ENCODE data around the gene YES1. TPM values are rescaled to one million over a fixed set of nuclear protein-coding genes. Genes with fewer than 3 reads are reported as not detected.

Gene YES1
- total RNA-seq, 1 donor from 2014 or later = 209 TPM

DNA sequence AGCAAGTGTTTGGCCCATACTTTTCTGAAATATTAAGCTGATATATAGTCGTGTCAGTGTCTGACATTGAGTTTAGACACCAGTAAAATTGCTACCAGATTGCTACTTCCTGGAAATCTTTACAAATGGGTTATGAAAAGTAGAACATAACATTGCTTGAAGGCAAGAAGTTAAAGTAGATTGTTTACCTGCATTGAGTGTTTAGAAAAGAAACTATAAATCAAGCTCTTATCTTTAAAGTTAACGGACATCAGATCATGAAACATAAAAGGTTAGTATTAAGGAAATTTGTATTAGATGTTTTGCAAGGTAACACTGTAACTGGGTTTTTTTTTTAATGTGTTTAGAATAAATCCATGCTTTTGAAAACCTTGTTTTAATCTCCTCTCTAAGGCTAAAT is 4.8 kb upstream of the YES1 start:
- Histone ChIP-seq H3K4me3 (no peak overlapping the region), H3K36me3 (no peaks in the 10 kb centered on the region), H3K9ac (no peak overlapping the region), H2AFZ (replicated peaks) (no peak overlapping the region), H3K9me3 (ENCODE audit: low read depth) (no peaks in the 10 kb centered on the region), H3K4me1 (peaks cover 10% of the 10 kb centered on the region), H3K79me2 (ENCODE audit: low read depth) (peaks cover 8% of the 10 kb centered on the region), H3K27ac (no peak overlapping the region), H3F3A (ENCODE audit: low read depth) (peaks cover 20% of the 10 kb centered on the region), H4K20me1 (ENCODE audit: low read depth) (no peaks in the 10 kb centered on the region), H3K27me3 (no peaks in the 10 kb centered on the region), H3K4me2 (no peak overlapping the region)
- Mint-ChIP-seq H3K27me3 (ENCODE audit: insufficient read depth, low read depth) (no peaks in the 10 kb centered on the region), H3K4me1 (peaks cover 11% of the 10 kb centered on the region), H3K36me3 (peaks cover 6% of the 10 kb centered on the region), H3K9me3 (no peaks in the 10 kb centered on the region), H3K4me3 (no peak overlapping the region), H3K27ac (no peak overlapping the region)
- no peak for TF ChIP-seq EZH2phosphoT487 (IDR thresholded peaks at IDR 0.05)
- TF ChIP-seq EZH2 (IDR thresholded peaks at IDR 0.05) = no peak
- no peak for TF ChIP-seq CTCF (IDR thresholded peaks at IDR 0.05)
- no peak for DNase-seq (ENCODE audit: low spot score)

DNA sequence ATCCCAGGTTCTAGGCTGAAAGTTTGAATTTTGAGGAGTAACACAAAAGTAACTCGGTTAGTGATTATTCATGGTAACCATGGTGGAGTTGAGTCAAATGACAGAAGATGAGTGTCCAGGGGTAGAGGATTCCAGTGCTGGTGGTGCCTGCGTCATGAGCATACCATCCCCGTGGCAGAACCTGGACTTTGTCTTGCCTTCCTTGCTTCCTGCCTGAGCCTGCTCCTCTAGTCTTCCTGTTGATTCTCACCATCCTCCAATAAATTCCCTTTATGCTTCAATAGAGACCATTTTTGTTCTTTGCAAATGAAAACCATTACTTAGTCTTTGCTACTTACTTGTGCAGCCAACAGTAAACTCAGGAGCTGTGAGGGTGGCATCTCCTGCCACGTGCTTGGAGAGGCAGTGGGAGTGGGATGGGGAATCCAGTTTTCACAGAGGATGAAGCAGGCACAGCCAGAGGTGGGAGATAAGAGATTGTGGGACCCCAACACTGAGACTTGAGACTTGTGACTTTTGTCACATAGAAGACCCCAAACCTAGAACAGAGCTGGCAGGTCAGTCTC is 4.1 kb upstream of the YES1 start:
- H3K27me3 ChIP-seq = no peaks in the 10 kb centered on the region
- TF ChIP-seq EZH2 (IDR thresholded peaks at IDR 0.05) (no peak), EZH2phosphoT487 (IDR thresholded peaks at IDR 0.05) (no peak), CTCF (IDR thresholded peaks at IDR 0.05) (no peak)
- no peaks in the 10 kb centered on the region for H4K20me1 ChIP-seq (ENCODE audit: low read depth)
- no peak overlapping the region for H3K27ac ChIP-seq
- H3K4me3 ChIP-seq = no peak overlapping the region
- no peak for DNase-seq (ENCODE audit: low spot score)
- H3K4me2 ChIP-seq = no peak overlapping the region
- no peak overlapping the region for H3K9ac ChIP-seq
- peaks cover 27% of the 10 kb centered on the region for H3F3A ChIP-seq (ENCODE audit: low read depth)
- Mint-ChIP-seq H3K4me3 (no peak overlapping the region), H3K36me3 (peaks cover 6% of the 10 kb centered on the region), H3K9me3 (no peaks in the 10 kb centered on the region), H3K27me3 (ENCODE audit: insufficient read depth, low read depth) (peaks cover 2% of the 10 kb centered on the region), H3K27ac (no peak overlapping the region), H3K4me1 (peaks cover 11% of the 10 kb centered on the region)
- no peaks in the 10 kb centered on the region for H3K36me3 ChIP-seq
- H3K4me1 ChIP-seq = peaks cover 10% of the 10 kb centered on the region
- H3K9me3 ChIP-seq (ENCODE audit: low read depth) = no peaks in the 10 kb centered on the region
- no peak overlapping the region for H2AFZ ChIP-seq (replicated peaks)
- peaks cover 15% of the 10 kb centered on the region for H3K79me2 ChIP-seq (ENCODE audit: low read depth)

- DNase-seq (ENCODE audit: low spot score) = no peak
- Histone ChIP-seq H3K9me3 (ENCODE audit: low read depth) (no peaks in the 10 kb centered on the region), H3K4me2 (no peak overlapping the region), H2AFZ (replicated peaks) (no peak overlapping the region), H3K27ac (no peak overlapping the region), H3K36me3 (no peaks in the 10 kb centered on the region), H3K4me1 (peaks cover 14% of the 10 kb centered on the region), H3K79me2 (ENCODE audit: low read depth) (peaks cover 23% of the 10 kb centered on the region), H3K27me3 (no peaks in the 10 kb centered on the region), H3F3A (ENCODE audit: low read depth) (peaks cover 30% of the 10 kb centered on the region), H3K4me3 (no peak overlapping the region), H4K20me1 (ENCODE audit: low read depth) (peaks cover 7% of the 10 kb centered on the region), H3K9ac (no peak overlapping the region)
- Mint-ChIP-seq H3K27me3 (ENCODE audit: insufficient read depth, low read depth) (peaks cover 2% of the 10 kb centered on the region), H3K36me3 (peaks cover 6% of the 10 kb centered on the region), H3K4me3 (no peak overlapping the region), H3K4me1 (peaks cover 16% of the 10 kb centered on the region), H3K9me3 (no peaks in the 10 kb centered on the region), H3K27ac (no peak overlapping the region)
- no peak for TF ChIP-seq CTCF (IDR thresholded peaks at IDR 0.05)
- TF ChIP-seq EZH2 (IDR thresholded peaks at IDR 0.05) = no peak
- TF ChIP-seq EZH2phosphoT487 (IDR thresholded peaks at IDR 0.05) = no peak
Observed at GRCh38 chr18:815353-815752, 3.3 kb upstream of the YES1 start.
